Hepatocyte (in vitro differentiated cells): ENCODE measurements around the gene OR52E4. TPM values are rescaled to one million over a fixed set of nuclear protein-coding genes. Genes with fewer than 3 reads are reported as not detected.
A peak's percentile ranks its signal among the peaks of the same experiment; 100 is the strongest.

ENCODE experiments used
- DNase-seq: peaks from one replicate; pipeline ENCODE4 v3.0.0-alpha.2; 2016; ENCODE audit warnings: low spot score
- H2AFZ ChIP-seq: fragments of 200-600 bp; sonication (generic); 2 replicates; pipeline ENCODE4 v1.6.0; 2016; ENCODE audit warnings: antibody characterized with exemption, mild to moderate bottlenecking
- H3K27ac ChIP-seq: fragments of 200-600 bp; sonication (generic); 2 replicates; pipeline ENCODE4 v1.5.1; 2016; ENCODE audit warnings: mild to moderate bottlenecking
- H3K27me3 ChIP-seq: fragments of 200-600 bp; sonication (generic); 2 replicates; pipeline ENCODE4 v1.6.1; 2016
- H3K36me3 ChIP-seq: fragments of 200-600 bp; sonication (generic); replicated peaks from 2 replicates; pipeline ENCODE4 v1.5.1; 2016; ENCODE audit warnings: low read depth; ENCODE audit not compliant: insufficient read depth
- H3K4me1 ChIP-seq: fragments of 200-600 bp; sonication (generic); 2 replicates; pipeline ENCODE4 v1.5.1; 2016; ENCODE audit warnings: mild to moderate bottlenecking, moderate library complexity; ENCODE audit not compliant: insufficient read depth
- H3K4me2 ChIP-seq: fragments of 200-600 bp; sonication (generic); 2 replicates; pipeline ENCODE4 v1.6.0; 2016
- H3K4me3 ChIP-seq: fragments of 200-600 bp; sonication (generic); 2 replicates; pipeline ENCODE4 v1.5.1; 2016; ENCODE audit warnings: mild to moderate bottlenecking
- H3K79me2 ChIP-seq: fragments of 200-600 bp; sonication (generic); 2 replicates; pipeline ENCODE4 v1.6.0; 2017; ENCODE audit warnings: mild to moderate bottlenecking
- H3K9me2 ChIP-seq: fragments of 200-600 bp; sonication (generic); replicated peaks from 2 replicates; pipeline ENCODE4 v1.6.0; 2017; ENCODE audit warnings: mild to moderate bottlenecking; ENCODE audit not compliant: insufficient read depth
- H3K9me3 ChIP-seq: fragments of 200-600 bp; sonication (generic); 2 replicates; pipeline ENCODE4 v1.5.1; 2016; ENCODE audit warnings: low read depth, mild to moderate bottlenecking
- H4K20me1 ChIP-seq: fragments of 200-600 bp; sonication (generic); 2 replicates; pipeline ENCODE4 v1.6.0; 2016; ENCODE audit warnings: mild to moderate bottlenecking; ENCODE audit not compliant: insufficient read depth, poor library complexity, severe bottlenecking
- EZH2 ChIP-seq: fragments of 200-600 bp; sonication (generic); IDR thresholded peaks from 2 replicates; pipeline ENCODE4 v1.6.1; 2016; ENCODE audit warnings: antibody characterized with exemption, mild to moderate bottlenecking, borderline replicate concordance
- EZH2phosphoT487 ChIP-seq: fragments of 200-600 bp; sonication (generic); IDR thresholded peaks from one replicate; pipeline ENCODE4 v1.6.1; 2018; ENCODE audit warnings: antibody characterized with exemption, mild to moderate bottlenecking, low read depth, moderate library complexity; ENCODE audit not compliant: unreplicated experiment, severe bottlenecking
- WGBS: methylation state at CpG from one replicate; pipeline ENCODE4 v1.1.6; 2016; ENCODE audit warnings: low lambda C conversion rate; ENCODE audit errors: missing lambda C conversion rate; 5-methylcytosine and 5-hydroxymethylcytosine counted together
- polyA plus RNA-seq: library from polyadenylated mRNA; unstranded; fragments of >200 nt; fragmentation: Nextera tagmentation; extraction: Ambion mirVana; gene quantifications from 2 replicates; pipeline ENCODE4 v1.2.1, GENCODE V29; 2016
- total RNA-seq: library from RNA; depleted of rRNA; stranded (reverse); fragments of >200 nt; gene quantifications from 2 replicates; pipeline ENCODE4 v1.2.3, GENCODE V29; 2014
- TF ChIP-seq, protein P1 (sequence below): fragments of 200-600 bp; sonication (generic); IDR thresholded peaks from 2 replicates; pipeline ENCODE4 v1.5.1; 2016; ENCODE audit warnings: antibody characterized with exemption, mild to moderate bottlenecking; ENCODE audit not compliant: poor library complexity

OR52E4 gene
- total and polyA plus RNA-seq, 2 experiments from 2014 or later: not detected

DNA sequence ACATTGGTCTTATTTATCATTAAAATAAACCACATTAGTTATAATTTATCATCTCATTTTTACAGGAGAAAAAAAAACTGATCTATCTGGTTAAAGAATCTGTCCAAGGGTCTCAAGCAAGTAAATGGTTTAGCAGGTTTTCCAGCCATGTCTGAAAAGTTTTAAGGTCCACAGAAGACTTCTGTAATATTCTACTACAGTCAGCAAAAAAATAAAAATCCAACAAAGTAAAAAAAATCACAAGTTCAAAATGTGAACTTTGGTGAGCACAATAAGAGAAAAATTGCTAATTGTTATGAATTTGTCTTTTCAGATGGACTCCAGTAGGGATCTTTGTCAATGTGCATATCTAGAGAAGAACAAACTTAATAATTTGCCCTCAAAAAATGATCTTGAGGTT, 1.3 kb downstream of the OR52E4 start:
- Histone ChIP-seq H3K9me3 (no peaks in the 10 kb centered on the region), H3K4me2 (no peak overlapping the region), H2AFZ (no peak overlapping the region), H3K79me2 (no peaks in the 10 kb centered on the region), H4K20me1 (no peaks in the 10 kb centered on the region), H3K4me1 (no peaks in the 10 kb centered on the region), H3K4me3 (no peak overlapping the region), H3K27me3 (no peaks in the 10 kb centered on the region), H3K36me3 (no peaks in the 10 kb centered on the region), H3K27ac (no peak overlapping the region), H3K9me2 (no peaks in the 10 kb centered on the region)
- DNase-seq: no peak
- TF ChIP-seq, protein P1, sequence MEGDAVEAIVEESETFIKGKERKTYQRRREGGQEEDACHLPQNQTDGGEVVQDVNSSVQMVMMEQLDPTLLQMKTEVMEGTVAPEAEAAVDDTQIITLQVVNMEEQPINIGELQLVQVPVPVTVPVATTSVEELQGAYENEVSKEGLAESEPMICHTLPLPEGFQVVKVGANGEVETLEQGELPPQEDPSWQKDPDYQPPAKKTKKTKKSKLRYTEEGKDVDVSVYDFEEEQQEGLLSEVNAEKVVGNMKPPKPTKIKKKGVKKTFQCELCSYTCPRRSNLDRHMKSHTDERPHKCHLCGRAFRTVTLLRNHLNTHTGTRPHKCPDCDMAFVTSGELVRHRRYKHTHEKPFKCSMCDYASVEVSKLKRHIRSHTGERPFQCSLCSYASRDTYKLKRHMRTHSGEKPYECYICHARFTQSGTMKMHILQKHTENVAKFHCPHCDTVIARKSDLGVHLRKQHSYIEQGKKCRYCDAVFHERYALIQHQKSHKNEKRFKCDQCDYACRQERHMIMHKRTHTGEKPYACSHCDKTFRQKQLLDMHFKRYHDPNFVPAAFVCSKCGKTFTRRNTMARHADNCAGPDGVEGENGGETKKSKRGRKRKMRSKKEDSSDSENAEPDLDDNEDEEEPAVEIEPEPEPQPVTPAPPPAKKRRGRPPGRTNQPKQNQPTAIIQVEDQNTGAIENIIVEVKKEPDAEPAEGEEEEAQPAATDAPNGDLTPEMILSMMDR: no peak
- no peak for TF ChIP-seq EZH2
- no peak for TF ChIP-seq EZH2phosphoT487

DNA sequence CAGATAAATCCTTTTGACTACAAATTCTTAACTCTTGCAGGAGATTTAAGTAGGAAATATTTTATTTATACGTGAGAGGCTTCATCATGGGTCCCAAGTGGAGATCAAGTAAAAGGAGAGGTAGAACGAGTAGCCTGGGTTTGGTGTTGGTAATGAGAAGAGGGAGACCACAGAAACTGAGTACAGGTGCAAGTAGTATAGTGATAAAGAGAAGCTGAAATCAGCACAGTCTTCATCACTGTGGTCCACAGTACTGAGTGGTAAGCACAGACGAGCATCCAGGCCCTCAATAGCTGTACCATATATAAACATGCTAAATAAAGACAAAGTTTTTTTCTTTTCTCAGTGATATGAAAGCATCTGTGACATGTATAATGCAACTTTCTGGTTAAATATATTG, 6.7 kb downstream of the OR52E4 start:
- Histone ChIP-seq H3K4me1 (no peaks in the 10 kb centered on the region), H3K27me3 (no peaks in the 10 kb centered on the region), H3K9me2 (no peaks in the 10 kb centered on the region), H3K4me2 (no peak overlapping the region), H3K27ac (no peak overlapping the region), H3K4me3 (no peak overlapping the region), H4K20me1 (no peaks in the 10 kb centered on the region), H3K9me3 (no peaks in the 10 kb centered on the region), H3K79me2 (no peaks in the 10 kb centered on the region), H3K36me3 (no peaks in the 10 kb centered on the region), H2AFZ (no peak overlapping the region)
- WGBS: 89% methylated on average over 3 of the region's 3 CpGs
- no peak for TF ChIP-seq EZH2
- TF ChIP-seq EZH2phosphoT487: no peak
- TF ChIP-seq, protein P1: no peak
- DNase-seq: no peak

DNA sequence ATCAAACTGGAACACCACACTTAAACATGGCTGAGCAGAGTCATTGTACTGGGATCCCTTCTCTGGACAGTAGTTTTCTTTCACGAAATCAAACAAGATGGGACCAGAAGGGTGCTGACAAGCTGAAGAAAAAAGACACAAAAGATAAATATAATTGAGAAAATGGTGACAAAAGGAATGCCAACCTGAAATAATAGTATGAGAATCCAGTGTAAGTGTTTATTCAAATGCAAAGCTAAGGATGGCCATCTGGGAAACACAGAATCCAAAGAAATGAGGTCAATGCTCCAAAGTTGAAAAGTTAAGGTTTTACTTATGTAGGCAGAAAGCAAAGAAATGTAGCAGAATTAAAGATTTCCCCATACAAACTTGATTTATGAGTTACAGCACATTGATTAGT, 7.2 kb downstream of the OR52E4 start:
- Histone ChIP-seq H3K79me2 (no peaks in the 10 kb centered on the region), H2AFZ (no peak overlapping the region), H3K9me3 (no peaks in the 10 kb centered on the region), H3K36me3 (no peaks in the 10 kb centered on the region), H3K27ac (no peak overlapping the region), H3K4me1 (no peaks in the 10 kb centered on the region), H3K4me3 (no peak overlapping the region), H3K9me2 (no peaks in the 10 kb centered on the region), H3K4me2 (no peak overlapping the region), H3K27me3 (no peaks in the 10 kb centered on the region), H4K20me1 (no peaks in the 10 kb centered on the region)
- DNase-seq: no peak
- TF ChIP-seq, protein P1: no peak
- TF ChIP-seq EZH2 (no peak), EZH2phosphoT487 (no peak)
- 64% methylated on average over 1 of the region's 1 CpG for WGBS

DNA sequence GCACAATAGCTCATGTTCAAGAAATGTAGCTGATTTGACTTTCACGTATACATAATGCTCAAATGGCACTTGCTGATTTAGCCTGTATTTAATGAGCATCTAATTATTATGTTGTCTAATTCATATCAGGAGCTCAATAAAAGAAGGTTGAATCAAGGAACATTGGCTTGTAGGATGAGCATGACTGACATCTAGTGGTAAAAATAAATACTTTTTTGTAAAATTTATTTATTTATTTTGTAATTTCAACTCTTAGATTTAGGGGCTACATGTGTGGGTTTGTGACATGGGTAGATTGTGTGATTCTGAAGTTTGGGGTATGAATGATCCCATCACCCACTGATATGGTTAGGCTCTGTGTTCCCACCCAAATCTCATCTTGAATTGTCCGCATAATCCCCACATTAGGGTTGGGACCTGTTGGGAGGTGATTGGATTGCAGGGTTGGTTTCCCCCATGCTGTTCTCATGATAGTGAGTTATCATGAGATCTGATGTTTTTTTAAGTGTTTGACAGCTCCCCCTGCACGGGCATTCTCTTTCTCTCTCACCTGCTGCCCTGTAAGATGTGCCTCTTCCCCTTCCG, 10.9 kb downstream of the OR52E4 start:
- no peak overlapping the region for H3K4me2 ChIP-seq
- no peak overlapping the region for H3K4me3 ChIP-seq
- no peaks in the 10 kb centered on the region for H3K9me2 ChIP-seq
- no peak for DNase-seq
- no peak overlapping the region for H2AFZ ChIP-seq
- H3K27me3 ChIP-seq: peaks cover 4% of the 10 kb centered on the region
- H3K27ac ChIP-seq: no peak overlapping the region
- no peaks in the 10 kb centered on the region for H4K20me1 ChIP-seq
- H3K36me3 ChIP-seq: no peaks in the 10 kb centered on the region
- H3K79me2 ChIP-seq: no peaks in the 10 kb centered on the region
- H3K4me1 ChIP-seq: no peaks in the 10 kb centered on the region
- TF ChIP-seq EZH2phosphoT487 (no peak), EZH2 (no peak)
- TF ChIP-seq, protein P1: peak; percentile 62
- WGBS: 59% methylated on average over 4 of the region's 4 CpGs
- H3K9me3 ChIP-seq: no peaks in the 10 kb centered on the region
